D721Med (cell line): ENCODE measurements around the gene HINT1.

Source experiments
- DNase-seq: peaks from one replicate; pipeline ENCODE4 v3.0.0; 2011; ENCODE audit warnings: low spot score; ENCODE audit not compliant: insufficient read length
- FAIRE-seq: peaks from 2 replicates; lab custom pipeline; 2011; peaks lifted over from hg19 to GRCh38; lab: Jason Lieb, UNC
- CTCF ChIP-seq: IDR thresholded peaks from 2 replicates; pipeline ENCODE4 v1.5.1; 2012; ENCODE audit warnings: mild to moderate bottlenecking, control low read depth; ENCODE audit not compliant: insufficient read depth; ENCODE audit errors: missing control alignments

HINT1 gene

GRCh38 chr5:131165119-131165727 is at the start of gene HINT1:
TSS of gene HINT1 (minus strand) at chr5:131165256. CDS start at chr5:131165205, 51 bp downstream.
- DNase-seq (peak; percentile 85), FAIRE-seq (no peak)
- TF ChIP-seq CTCF = no peak

- FAIRE-seq (no peak), DNase-seq (no peak)
- TF ChIP-seq CTCF = no peak
Observed at GRCh38 chr5:131214609-131215227, 49.7 kb upstream of the HINT1 start.

GRCh38 chr5:131212471-131213021 is 47.5 kb upstream of the HINT1 start:
- TF ChIP-seq CTCF = no peak
- no peak for DNase-seq
- no peak for FAIRE-seq

GRCh38 chr5:131211669-131212068 is 46.6 kb upstream of the HINT1 start:
- FAIRE-seq (no peak), DNase-seq (no peak)
- TF ChIP-seq CTCF = no peak

- no peak for DNase-seq
- FAIRE-seq = no peak
- TF ChIP-seq CTCF = no peak
Observed at GRCh38 chr5:131210151-131210510, 45.1 kb upstream of the HINT1 start.

GRCh38 chr5:131209506-131210150 is 44.6 kb upstream of the HINT1 start:
- DNase-seq = no peak
- no peak for FAIRE-seq
- TF ChIP-seq CTCF = no peak

GRCh38 chr5:131209175-131209505 is 44.1 kb upstream of the HINT1 start:
- no peak for FAIRE-seq
- DNase-seq = no peak
- TF ChIP-seq CTCF = no peak
